Keratinocyte (primary cell): ENCODE results near the gene CHN2.

Source experiments
- CTCF ChIP-seq, 3 experiments: IDR thresholded peaks in 1 of 3; conservative IDR thresholded peaks in 1 of 3; optimal IDR thresholded peaks in 1 of 3; 2 replicates in 2 of 3; 3 replicates in 1 of 3; pipeline versions ENCODE3 to v1.5.1; 2011; ENCODE audit warnings: low read length in 3 of 3, mild to moderate bottlenecking in 3 of 3, moderate library complexity in 2 of 3, control low read depth in 1 of 3, inconsistent platforms in 1 of 3; ENCODE audit not compliant: insufficient read depth in 2 of 3; ENCODE audit errors: extremely low read depth in 1 of 3
- EZH2 ChIP-seq: IDR thresholded peaks from one replicate; pipeline ENCODE4 v1.6.1; 2012; ENCODE audit warnings: inconsistent platforms, mild to moderate bottlenecking, low read length, moderate library complexity

DNA sequence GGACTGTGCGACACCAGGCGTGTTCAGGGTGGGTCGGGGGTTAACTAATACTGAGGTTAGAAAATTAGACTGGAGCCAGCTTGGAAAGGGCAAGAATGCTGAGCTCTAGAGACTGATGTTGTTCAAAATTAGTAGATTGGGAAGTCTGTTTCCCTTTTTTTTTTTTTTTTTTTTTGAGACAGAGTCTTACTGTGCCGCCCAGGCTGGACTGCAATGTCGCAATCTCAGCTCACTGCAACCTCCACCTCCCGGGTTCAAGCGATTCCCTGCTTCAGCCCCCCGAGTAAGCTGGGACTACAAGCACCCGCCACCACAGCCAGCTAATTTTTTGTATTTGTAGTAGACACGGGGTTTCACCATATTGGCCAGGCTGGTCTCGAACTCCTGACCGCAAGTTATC is 45.5 kb upstream of the CHN2 start:
- TF ChIP-seq CTCF (optimal IDR thresholded peaks at IDR 0.05 in 1 of 3, IDR thresholded peaks at IDR 0.05 in 1 of 3, conservative IDR thresholded peaks at IDR 0.05 in 1 of 3; ENCODE audit: extremely low read depth in 1 of 3, insufficient read depth in 2 of 3, low read length in 3 of 3) (no peak), EZH2 (no peak)
